Measurements from ENCODE around the gene HTRA1. TPM values are rescaled to one million over a fixed set of nuclear protein-coding genes. Genes with fewer than 3 reads are reported as not detected.
A peak's percentile ranks its signal among the peaks of the same experiment; 100 is the strongest.

The HTRA1 gene
- total RNA-seq, 1 donor from 2014 or later: 1,546 TPM

- Mint-ChIP-seq H3K36me3 (ENCODE audit: unreplicated experiment) (peaks cover 32% of the 10 kb centered on the region), H3K27me3 (ENCODE audit: unreplicated experiment) (no peaks in the 10 kb centered on the region), H3K27ac (ENCODE audit: unreplicated experiment) (peak overlapping the region; percentile 95), H3K9me3 (ENCODE audit: unreplicated experiment) (peaks cover 4% of the 10 kb centered on the region), H3K4me3 (ENCODE audit: unreplicated experiment) (peak overlapping the region; percentile 60), H3K4me1 (ENCODE audit: unreplicated experiment) (peaks cover 93% of the 10 kb centered on the region)
- no peak for TF ChIP-seq CTCF (IDR thresholded peaks at IDR 0.05)
- DNase-seq (ENCODE audit: extremely low spot score, unreplicated experiment): peak; percentile 91
Measured at GRCh38 chr10:122494833-122495232, 33.5 kb downstream of the HTRA1 start.

GRCh38 chr10:122495406-122496340, 34.3 kb downstream of the HTRA1 start:
- Mint-ChIP-seq H3K27ac (ENCODE audit: unreplicated experiment) (peak overlapping the region; percentile 95), H3K9me3 (ENCODE audit: unreplicated experiment) (peaks cover 4% of the 10 kb centered on the region), H3K4me3 (ENCODE audit: unreplicated experiment) (peak overlapping the region; percentile 60), H3K27me3 (ENCODE audit: unreplicated experiment) (no peaks in the 10 kb centered on the region), H3K36me3 (ENCODE audit: unreplicated experiment) (peaks cover 28% of the 10 kb centered on the region), H3K4me1 (ENCODE audit: unreplicated experiment) (peaks cover 92% of the 10 kb centered on the region)
- DNase-seq (ENCODE audit: extremely low spot score, unreplicated experiment): no peak
- no peak for TF ChIP-seq CTCF (IDR thresholded peaks at IDR 0.05)

- DNase-seq (ENCODE audit: extremely low spot score, unreplicated experiment): no peak
- H3K27me3 Mint-ChIP-seq (ENCODE audit: unreplicated experiment): no peaks in the 10 kb centered on the region
- peak overlapping the region; percentile 95 for H3K27ac Mint-ChIP-seq (ENCODE audit: unreplicated experiment)
- H3K4me1 Mint-ChIP-seq (ENCODE audit: unreplicated experiment): peaks cover 82% of the 10 kb centered on the region
- no peak overlapping the region for H3K4me3 Mint-ChIP-seq (ENCODE audit: unreplicated experiment)
- H3K9me3 Mint-ChIP-seq (ENCODE audit: unreplicated experiment): peaks cover 4% of the 10 kb centered on the region
- TF ChIP-seq CTCF (IDR thresholded peaks at IDR 0.05): no peak
- peaks cover 30% of the 10 kb centered on the region for H3K36me3 Mint-ChIP-seq (ENCODE audit: unreplicated experiment)
Measured at GRCh38 chr10:122497241-122497640, 35.9 kb downstream of the HTRA1 start.

GRCh38 chr10:122498521-122498920, 37.2 kb downstream of the HTRA1 start:
- TF ChIP-seq CTCF (IDR thresholded peaks at IDR 0.05): no peak
- DNase-seq (ENCODE audit: extremely low spot score, unreplicated experiment): no peak
- Mint-ChIP-seq H3K27ac (ENCODE audit: unreplicated experiment) (peak overlapping the region; percentile 79), H3K4me1 (ENCODE audit: unreplicated experiment) (peaks cover 78% of the 10 kb centered on the region), H3K9me3 (ENCODE audit: unreplicated experiment) (peaks cover 4% of the 10 kb centered on the region), H3K4me3 (ENCODE audit: unreplicated experiment) (no peak overlapping the region), H3K27me3 (ENCODE audit: unreplicated experiment) (no peaks in the 10 kb centered on the region), H3K36me3 (ENCODE audit: unreplicated experiment) (peaks cover 39% of the 10 kb centered on the region)

- DNase-seq (ENCODE audit: extremely low spot score, unreplicated experiment): no peak
- H3K4me3 Mint-ChIP-seq (ENCODE audit: unreplicated experiment): no peak overlapping the region
- peaks cover 77% of the 10 kb centered on the region for H3K4me1 Mint-ChIP-seq (ENCODE audit: unreplicated experiment)
- H3K27me3 Mint-ChIP-seq (ENCODE audit: unreplicated experiment): no peaks in the 10 kb centered on the region
- H3K36me3 Mint-ChIP-seq (ENCODE audit: unreplicated experiment): peaks cover 42% of the 10 kb centered on the region
- H3K9me3 Mint-ChIP-seq (ENCODE audit: unreplicated experiment): peaks cover 4% of the 10 kb centered on the region
- H3K27ac Mint-ChIP-seq (ENCODE audit: unreplicated experiment): peak overlapping the region; percentile 79
- TF ChIP-seq CTCF (IDR thresholded peaks at IDR 0.05): no peak
Measured at GRCh38 chr10:122499012-122499411, 37.7 kb downstream of the HTRA1 start.

All from osteocyte (in vitro differentiated cells).